H9 (cell line): Measurements from ENCODE around the gene NEK7. TPM values are rescaled to one million over a fixed set of nuclear protein-coding genes. Genes with fewer than 3 reads are reported as not detected.

Experiments used
- DNase-seq: peaks from one replicate; pipeline ENCODE4 v3.0.0-alpha.2; 2017
- H2AFZ ChIP-seq: one replicate; pipeline ENCODE4 v1.6.1; 2013; ENCODE audit warnings: mild to moderate bottlenecking, low read length, control low read depth, moderate library complexity
- H2AK5ac ChIP-seq: 2 replicates; pipeline ENCODE4 v1.6.1; 2013; ENCODE audit warnings: low read length, control low read depth, mixed read lengths; ENCODE audit not compliant: insufficient read length
- H2BK120ac ChIP-seq: one replicate; pipeline ENCODE4 v1.6.1; 2013; ENCODE audit warnings: low read depth, mild to moderate bottlenecking, low read length, control low read depth, inconsistent platforms; ENCODE audit not compliant: poor library complexity, severe bottlenecking
- H2BK12ac ChIP-seq: 2 replicates; pipeline ENCODE4 v1.6.1; 2013; ENCODE audit warnings: low read length, control low read depth, mixed read lengths, low read depth; ENCODE audit not compliant: insufficient read length
- H2BK15ac ChIP-seq: 2 replicates; pipeline ENCODE4 v1.6.1; 2013; ENCODE audit warnings: low read depth, low read length, control low read depth
- H2BK20ac ChIP-seq: one replicate; pipeline ENCODE4 v1.6.1; 2013; ENCODE audit warnings: low read depth, mild to moderate bottlenecking, low read length, control low read depth, inconsistent platforms; ENCODE audit not compliant: poor library complexity, severe bottlenecking
- H2BK5ac ChIP-seq: 2 replicates; pipeline ENCODE4 v1.6.1; 2013; ENCODE audit warnings: low read length, control low read depth, mixed read lengths; ENCODE audit not compliant: insufficient read length
- H3K14ac ChIP-seq: 2 replicates; pipeline ENCODE4 v1.6.1; 2013; ENCODE audit warnings: low read length, control low read depth; ENCODE audit not compliant: insufficient read depth
- H3K18ac ChIP-seq: 2 replicates; pipeline ENCODE4 v1.6.1; 2013; ENCODE audit warnings: low read depth, mild to moderate bottlenecking, mixed read lengths, low read length, control low read depth; ENCODE audit not compliant: insufficient read length
- H3K23ac ChIP-seq: 2 replicates; pipeline ENCODE4 v1.6.1; 2013; ENCODE audit warnings: low read length, control low read depth, mixed read lengths, low read depth; ENCODE audit not compliant: insufficient read length
- H3K23me2 ChIP-seq: 2 replicates; pipeline ENCODE4 v1.6.1; 2013; ENCODE audit warnings: low read depth, mild to moderate bottlenecking, mixed read lengths, low read length, control low read depth; ENCODE audit not compliant: insufficient read length, poor library complexity, severe bottlenecking
- H3K27ac ChIP-seq: 2 replicates; pipeline ENCODE4 v1.5.1; 2013; ENCODE audit warnings: low read length, control low read depth, mixed read lengths, low read depth; ENCODE audit not compliant: insufficient read length
- H3K27me3 ChIP-seq: 2 replicates; pipeline ENCODE4 v1.6.1; 2013; ENCODE audit warnings: low read length, control low read depth, inconsistent platforms; ENCODE audit not compliant: insufficient read depth
- H3K4ac ChIP-seq: 2 replicates; pipeline ENCODE4 v1.6.1; 2013; ENCODE audit warnings: low read depth, mild to moderate bottlenecking, control low read depth, inconsistent platforms, low read length, moderate library complexity
- H3K4me1 ChIP-seq: 2 replicates; pipeline ENCODE4 v1.6.1; 2013; ENCODE audit warnings: low read length, control low read depth, inconsistent platforms; ENCODE audit not compliant: insufficient read depth
- H3K4me2 ChIP-seq: 2 replicates; pipeline ENCODE4 v1.6.1; 2013; ENCODE audit warnings: low read length, control low read depth, mixed read lengths; ENCODE audit not compliant: insufficient read length, insufficient read depth
- H3K56ac ChIP-seq: 2 replicates; pipeline ENCODE4 v1.6.1; 2013; ENCODE audit warnings: low read depth, mild to moderate bottlenecking, mixed read lengths, low read length, control low read depth; ENCODE audit not compliant: insufficient read length
- H3K79me1 ChIP-seq: 2 replicates; pipeline ENCODE4 v1.6.1; 2013; ENCODE audit warnings: low read depth, mild to moderate bottlenecking, moderate library complexity, low read length, control low read depth, inconsistent platforms; ENCODE audit not compliant: insufficient read depth, poor library complexity, severe bottlenecking
- H3K79me2 ChIP-seq: 2 replicates; pipeline ENCODE4 v1.6.1; 2013; ENCODE audit warnings: low read length, control low read depth, inconsistent platforms; ENCODE audit not compliant: insufficient read depth
- H3K9ac ChIP-seq: 2 replicates; pipeline ENCODE4 v1.6.1; 2013; ENCODE audit warnings: low read length, control low read depth, mixed read lengths; ENCODE audit not compliant: insufficient read length; ENCODE audit errors: extremely low read depth
- H3K9me3 ChIP-seq: one replicate; pipeline ENCODE4 v1.6.1; 2013; ENCODE audit warnings: low read depth, low read length, inconsistent platforms; ENCODE audit not compliant: control insufficient read depth
- H3T11ph ChIP-seq: one replicate; pipeline ENCODE4 v1.6.1; 2013; ENCODE audit warnings: mild to moderate bottlenecking, low read length, control low read depth, inconsistent platforms
- H4K20me1 ChIP-seq: one replicate; pipeline ENCODE4 v1.6.1; 2013; ENCODE audit not compliant: control insufficient read depth, insufficient read length, insufficient read depth
- H4K5ac ChIP-seq: 2 replicates; pipeline ENCODE4 v1.6.1; 2013; ENCODE audit warnings: low read depth, mild to moderate bottlenecking, mixed read lengths, low read length, control low read depth; ENCODE audit not compliant: insufficient read length
- H4K8ac ChIP-seq: replicated peaks from 2 replicates; pipeline ENCODE4 v1.6.1; 2013; ENCODE audit warnings: low read length, control low read depth, mixed read lengths, low read depth; ENCODE audit not compliant: insufficient read length
- H4K91ac ChIP-seq: 2 replicates; pipeline ENCODE4 v1.6.1; 2013; ENCODE audit warnings: low read depth, mild to moderate bottlenecking, moderate library complexity, mixed read lengths, low read length, control low read depth; ENCODE audit not compliant: insufficient read length
- H3K27ac Mint-ChIP-seq, 3 experiments: 2 replicates in 2 of 3; 3 replicates in 1 of 3; pipeline ENCODE4 v1.8.0; 2020 to 2021; ENCODE audit warnings: mixed read lengths in 3 of 3, mild to moderate bottlenecking in 1 of 3, moderate library complexity in 1 of 3
- H3K27me3 Mint-ChIP-seq: 2 replicates; pipeline ENCODE4 v1.8.0; 2021; ENCODE audit warnings: low read depth, mild to moderate bottlenecking, moderate library complexity, mixed read lengths
- H3K36me3 Mint-ChIP-seq, 3 experiments: 2 replicates in 2 of 3; 3 replicates in 1 of 3; pipeline ENCODE4 v1.8.0; 2020 to 2021; ENCODE audit warnings: low read depth in 3 of 3, mixed read lengths in 3 of 3; ENCODE audit not compliant: insufficient read depth in 1 of 3
- H3K4me1 Mint-ChIP-seq, 2 experiments: 2 replicates each; pipeline ENCODE4 v1.8.0; 2020; ENCODE audit warnings: mixed read lengths in 2 of 2
- H3K4me3 Mint-ChIP-seq, 2 experiments: 2 replicates in 1 of 2; 3 replicates in 1 of 2; pipeline ENCODE4 v1.8.0; 2020 to 2021; ENCODE audit warnings: mild to moderate bottlenecking in 2 of 2, mixed read lengths in 2 of 2, moderate library complexity in 1 of 2
- H3K9me3 Mint-ChIP-seq, 2 experiments: 2 replicates in 1 of 2; 3 replicates in 1 of 2; pipeline ENCODE4 v1.8.0; 2020; ENCODE audit warnings: mild to moderate bottlenecking in 2 of 2, mixed read lengths in 2 of 2, moderate library complexity in 1 of 2
- total RNA-seq: library from RNA; stranded (reverse); gene quantifications from 2 replicates; pipeline ENCODE4 v1.2.1, GENCODE V29; 2021
- TF ChIP-seq, protein P1 (sequence below): fragments of 200-600 bp; sonication (generic); conservative IDR thresholded peaks from 3 replicates; pipeline ENCODE4 v1.8.0; 2021; ENCODE audit warnings: antibody characterized with exemption, mild to moderate bottlenecking

The NEK7 gene
- total RNA-seq, 1 experiment from 2014 or later: 9.6 TPM

- Mint-ChIP-seq H3K27ac (no peak overlapping the region), H3K9me3 (no peaks in the 10 kb centered on the region), H3K36me3 (no peaks in the 10 kb centered on the region), H3K27me3 (no peaks in the 10 kb centered on the region), H3K4me1 (no peaks in the 10 kb centered on the region), H3K4me3 (no peak overlapping the region)
- Histone ChIP-seq H2BK120ac (no peak overlapping the region), H2BK15ac (no peak overlapping the region), H3K9ac (no peak overlapping the region), H2AFZ (no peak overlapping the region), H3K23me2 (no peaks in the 10 kb centered on the region), H4K91ac (no peak overlapping the region), H2AK5ac (no peak overlapping the region), H3K9me3 (no peaks in the 10 kb centered on the region), H2BK5ac (no peak overlapping the region), H3K18ac (no peak overlapping the region), H3K79me1 (no peaks in the 10 kb centered on the region), H3K27me3 (no peaks in the 10 kb centered on the region), H4K8ac (no peak overlapping the region), H3K27ac (no peak overlapping the region), H2BK20ac (no peak overlapping the region), H3K79me2 (no peaks in the 10 kb centered on the region), H3K4me2 (no peak overlapping the region), H3T11ph (no peak overlapping the region), H3K14ac (no peak overlapping the region), H2BK12ac (no peak overlapping the region), H3K23ac (no peak overlapping the region), H3K56ac (no peak overlapping the region), H4K20me1 (no peaks in the 10 kb centered on the region), H3K4ac (no peak overlapping the region), H4K5ac (no peak overlapping the region), H3K4me1 (no peaks in the 10 kb centered on the region; the same call in 1 of the 2 replicates)
- DNase-seq: no peak
- TF ChIP-seq, protein P1, sequence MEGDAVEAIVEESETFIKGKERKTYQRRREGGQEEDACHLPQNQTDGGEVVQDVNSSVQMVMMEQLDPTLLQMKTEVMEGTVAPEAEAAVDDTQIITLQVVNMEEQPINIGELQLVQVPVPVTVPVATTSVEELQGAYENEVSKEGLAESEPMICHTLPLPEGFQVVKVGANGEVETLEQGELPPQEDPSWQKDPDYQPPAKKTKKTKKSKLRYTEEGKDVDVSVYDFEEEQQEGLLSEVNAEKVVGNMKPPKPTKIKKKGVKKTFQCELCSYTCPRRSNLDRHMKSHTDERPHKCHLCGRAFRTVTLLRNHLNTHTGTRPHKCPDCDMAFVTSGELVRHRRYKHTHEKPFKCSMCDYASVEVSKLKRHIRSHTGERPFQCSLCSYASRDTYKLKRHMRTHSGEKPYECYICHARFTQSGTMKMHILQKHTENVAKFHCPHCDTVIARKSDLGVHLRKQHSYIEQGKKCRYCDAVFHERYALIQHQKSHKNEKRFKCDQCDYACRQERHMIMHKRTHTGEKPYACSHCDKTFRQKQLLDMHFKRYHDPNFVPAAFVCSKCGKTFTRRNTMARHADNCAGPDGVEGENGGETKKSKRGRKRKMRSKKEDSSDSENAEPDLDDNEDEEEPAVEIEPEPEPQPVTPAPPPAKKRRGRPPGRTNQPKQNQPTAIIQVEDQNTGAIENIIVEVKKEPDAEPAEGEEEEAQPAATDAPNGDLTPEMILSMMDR: no peak
These were observed 110.3 kb downstream of the NEK7 start for GRCh38 chr1:198267056-198267455.
